ENCODE measurements around the gene PLA2G4B. TPM values are rescaled to one million over a fixed set of nuclear protein-coding genes. Genes with fewer than 3 reads are reported as not detected.
A peak's percentile ranks its signal among the peaks of the same experiment; 100 is the strongest.

The PLA2G4B gene
- total RNA-seq, 2 experiments from 2014 or later = 21.5 to 26.0 TPM

DNA sequence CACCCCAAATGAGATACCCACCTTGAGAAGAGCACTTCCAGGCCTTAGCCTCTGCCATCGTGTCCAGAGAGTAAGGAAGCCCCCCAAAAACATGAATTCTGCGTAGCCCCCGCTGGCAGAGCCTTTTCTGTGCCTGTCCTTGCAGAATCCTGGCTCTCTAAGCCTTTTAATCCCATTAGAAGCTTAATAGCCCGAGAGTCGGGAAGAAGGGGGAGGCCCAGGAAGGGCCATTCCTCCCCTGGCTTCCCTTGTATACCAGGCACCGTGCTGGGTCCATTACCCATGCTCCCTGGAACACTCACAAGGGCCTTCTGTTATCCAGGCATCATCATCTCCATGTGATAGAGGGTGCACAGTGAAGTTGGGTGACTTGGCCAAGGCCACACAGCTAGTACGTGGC is 48.1 kb downstream of the PLA2G4B start:
- Mint-ChIP-seq H3K4me1 (peaks cover 8% of the 10 kb centered on the region), H3K9me3 (no peaks in the 10 kb centered on the region), H3K36me3 (no peaks in the 10 kb centered on the region), H3K27ac (peak overlapping the region; percentile 25), H3K4me3 (no peak overlapping the region), H3K27me3 (no peaks in the 10 kb centered on the region)
- no peak for ATAC-seq (ENCODE audit: low read depth)
- no peak for DNase-seq
- POLR2A ChIA-PET = no interaction called here

DNA sequence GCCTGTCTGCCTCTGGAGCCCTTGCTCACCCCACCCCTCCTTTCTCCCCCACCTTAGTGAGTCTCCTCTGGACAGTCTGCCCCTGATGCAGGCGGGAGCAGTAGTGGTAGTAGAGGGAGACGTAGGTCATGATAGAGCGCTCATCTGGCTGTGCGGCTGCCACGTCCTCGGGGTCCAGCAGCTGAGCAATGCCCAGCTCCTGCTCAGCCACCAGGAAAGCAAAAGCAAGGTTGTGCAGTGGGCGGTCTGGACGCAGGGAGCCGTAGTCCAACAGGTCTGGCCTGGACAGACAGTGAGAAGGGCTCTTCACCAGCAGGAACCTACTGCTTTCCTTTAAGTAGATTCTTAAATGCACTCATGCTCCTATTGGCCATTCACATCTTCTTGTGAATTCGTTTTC is 48.5 kb downstream of the PLA2G4B start:
- H3K27me3 Mint-ChIP-seq = no peaks in the 10 kb centered on the region
- POLR2A ChIA-PET = no interaction called here
- no peak overlapping the region for H3K4me3 Mint-ChIP-seq
- H3K36me3 Mint-ChIP-seq = no peaks in the 10 kb centered on the region
- ATAC-seq (ENCODE audit: low read depth) = no peak
- no peak for DNase-seq
- no peak overlapping the region for H3K27ac Mint-ChIP-seq
- peaks cover 8% of the 10 kb centered on the region for H3K4me1 Mint-ChIP-seq
- no peaks in the 10 kb centered on the region for H3K9me3 Mint-ChIP-seq

DNA sequence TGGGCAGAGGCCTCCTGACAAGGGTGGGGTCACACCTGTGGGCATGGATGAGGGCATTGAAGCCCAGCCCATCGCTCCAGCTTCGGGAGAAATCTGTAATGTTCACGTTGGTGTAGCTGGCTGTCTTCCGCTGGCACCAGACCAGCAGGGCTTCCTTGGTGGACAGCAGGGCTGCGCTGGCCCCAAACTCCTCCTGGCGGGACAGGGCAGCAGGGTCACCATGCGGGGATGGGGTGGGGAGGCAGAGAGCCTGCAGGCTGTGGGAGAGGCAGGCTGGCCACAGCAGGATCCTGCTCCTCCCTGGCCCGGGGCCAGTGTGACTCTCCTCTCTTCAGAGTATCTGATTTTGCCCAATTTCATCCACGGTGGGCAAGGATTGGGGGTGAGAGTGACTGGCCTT is 49.2 kb downstream of the PLA2G4B start:
- DNase-seq = no peak
- POLR2A ChIA-PET = no interaction called here

DNA sequence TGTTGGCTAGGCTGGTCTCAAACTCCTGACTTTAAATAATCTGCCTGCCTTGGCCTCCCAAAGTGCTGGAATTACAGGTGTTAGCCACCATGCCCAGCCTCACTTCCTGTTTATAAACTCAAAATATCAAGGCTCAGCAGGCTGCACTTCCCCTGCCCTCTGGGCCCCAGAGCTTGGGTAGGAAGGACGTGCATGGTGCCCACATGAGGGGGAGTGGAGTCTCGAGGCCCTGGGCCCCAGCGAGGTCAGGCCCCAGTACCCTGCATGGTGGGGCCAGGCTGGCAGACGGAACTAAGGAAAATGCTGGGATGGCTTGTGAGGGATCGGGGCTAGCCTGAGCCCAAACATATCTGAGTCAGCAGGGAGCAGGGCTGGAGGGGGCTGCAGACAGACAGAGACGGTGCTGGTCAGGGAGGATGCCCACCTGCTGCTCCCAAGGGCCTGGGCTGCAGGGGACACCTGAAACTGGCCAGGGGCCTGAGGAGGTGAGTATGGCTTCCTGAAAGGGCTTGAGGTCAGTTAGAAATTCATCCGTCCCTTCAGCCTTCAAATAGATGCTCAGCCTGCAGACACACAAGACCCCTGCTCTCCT is 50.1 kb downstream of the PLA2G4B start:
- Mint-ChIP-seq H3K27me3 (no peaks in the 10 kb centered on the region), H3K4me1 (peaks cover 12% of the 10 kb centered on the region), H3K4me3 (no peak overlapping the region), H3K9me3 (no peaks in the 10 kb centered on the region), H3K27ac (peak overlapping the region; percentile 73), H3K36me3 (no peaks in the 10 kb centered on the region)
- DNase-seq (no peak), ATAC-seq (ENCODE audit: low read depth) (no peak)
- POLR2A ChIA-PET = no interaction called here

More for the DNA sequence above, 49.2 kb downstream of the PLA2G4B start:
- Mint-ChIP-seq H3K36me3 (no peaks in the 10 kb centered on the region), H3K27ac (peak overlapping the region; percentile 15), H3K9me3 (no peaks in the 10 kb centered on the region), H3K4me1 (peaks cover 10% of the 10 kb centered on the region), H3K27me3 (no peaks in the 10 kb centered on the region), H3K4me3 (no peak overlapping the region)
- no peak for ATAC-seq (ENCODE audit: low read depth)

DNA sequence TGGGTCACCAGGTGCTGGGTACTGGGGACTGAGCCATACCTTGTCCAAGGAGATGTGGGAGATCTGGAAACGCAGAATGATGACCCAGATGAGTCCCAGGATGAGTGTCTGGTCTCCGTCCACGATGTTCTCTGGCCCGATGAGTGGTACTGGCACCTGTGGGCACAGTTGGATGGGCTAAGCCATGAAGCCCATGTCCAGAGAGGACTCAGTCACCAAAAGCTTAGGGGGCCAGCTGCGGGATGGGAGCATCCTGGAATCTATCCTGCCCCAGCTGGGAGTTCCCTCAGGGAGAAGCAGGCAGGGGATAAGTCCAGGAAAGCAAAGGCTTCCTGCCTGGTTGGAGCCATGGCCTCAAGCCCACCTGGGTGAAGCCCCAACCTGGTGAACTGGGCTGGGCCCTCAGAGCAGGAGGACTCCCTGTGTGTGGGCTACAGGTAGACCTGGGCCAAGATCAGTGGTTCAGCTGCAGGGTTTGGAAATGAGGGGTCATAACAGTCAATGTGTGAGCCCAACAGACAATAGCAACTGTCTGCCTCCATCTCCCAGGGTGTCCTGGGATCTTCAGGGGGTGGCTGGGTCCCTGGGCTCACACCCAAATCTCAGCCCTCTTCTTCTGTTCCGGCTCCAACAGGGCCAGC is 51.5 kb downstream of the PLA2G4B start:
- DNase-seq (no peak), ATAC-seq (ENCODE audit: low read depth) (no peak)
- H3K4me3 Mint-ChIP-seq = no peak overlapping the region
- H3K36me3 Mint-ChIP-seq = no peaks in the 10 kb centered on the region
- POLR2A ChIA-PET = no interaction called here
- H3K27me3 Mint-ChIP-seq = no peaks in the 10 kb centered on the region
- H3K27ac Mint-ChIP-seq = peak overlapping the region; percentile 52
- peaks cover 18% of the 10 kb centered on the region for H3K4me1 Mint-ChIP-seq
- H3K9me3 Mint-ChIP-seq = no peaks in the 10 kb centered on the region

DNA sequence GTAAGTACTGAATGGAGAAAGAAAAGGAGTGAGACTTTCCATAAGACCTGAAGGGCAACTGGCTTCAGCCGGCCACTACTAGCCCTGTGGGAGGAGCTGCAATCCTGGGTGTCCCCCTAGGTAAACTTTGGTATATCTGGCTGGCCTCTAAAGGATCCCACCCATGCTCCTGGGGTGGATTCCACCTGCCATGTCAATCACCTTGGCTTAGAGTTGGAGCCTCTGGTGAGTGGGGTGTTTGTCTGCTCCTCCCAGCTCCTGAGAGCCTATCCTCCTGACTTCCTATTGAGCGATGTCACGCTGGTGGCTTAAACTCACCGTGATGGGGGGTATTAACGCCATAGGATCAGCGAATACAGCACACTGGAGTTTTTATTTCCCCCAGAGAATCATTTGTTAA is 52.6 kb downstream of the PLA2G4B start:
- Mint-ChIP-seq H3K27ac (no peak overlapping the region), H3K9me3 (no peaks in the 10 kb centered on the region), H3K4me1 (peaks cover 22% of the 10 kb centered on the region), H3K36me3 (no peaks in the 10 kb centered on the region), H3K4me3 (no peak overlapping the region), H3K27me3 (no peaks in the 10 kb centered on the region)
- DNase-seq (no peak), ATAC-seq (ENCODE audit: low read depth) (no peak)
- POLR2A ChIA-PET = interaction anchor here (2.7 kb wide), 1 partner anchor 21 kb away, joined by 11 read pairs; no protein-coding TSS in a partner anchor

DNA sequence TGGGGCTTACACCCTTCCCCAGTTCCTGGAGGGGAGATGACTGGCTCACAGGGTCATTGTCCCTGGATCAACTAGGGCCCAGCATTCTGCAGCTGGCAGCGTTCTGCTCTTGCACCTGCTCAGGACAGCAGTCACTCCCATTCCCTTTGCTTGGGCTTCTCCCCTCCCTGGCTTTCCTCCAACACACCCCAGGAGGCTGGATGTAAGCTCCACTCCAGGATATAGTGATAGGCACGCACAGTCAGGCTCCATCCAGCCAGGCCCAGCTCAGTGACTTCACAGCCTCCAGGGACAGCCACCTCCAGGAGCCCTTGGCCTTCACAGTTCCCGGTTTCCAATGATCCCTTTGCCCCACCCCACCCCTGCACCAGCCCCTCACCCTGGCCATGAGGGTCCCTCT is 53.3 kb downstream of the PLA2G4B start:
- DNase-seq (no peak), ATAC-seq (ENCODE audit: low read depth) (no peak)
- Mint-ChIP-seq H3K27me3 (no peaks in the 10 kb centered on the region), H3K4me3 (no peak overlapping the region), H3K27ac (peak overlapping the region; percentile 50), H3K9me3 (no peaks in the 10 kb centered on the region), H3K36me3 (no peaks in the 10 kb centered on the region), H3K4me1 (peaks cover 23% of the 10 kb centered on the region)
- POLR2A ChIA-PET = interaction anchor here (2.7 kb wide), 1 partner anchor 22 kb away, joined by 11 read pairs; no protein-coding TSS in a partner anchor

DNA sequence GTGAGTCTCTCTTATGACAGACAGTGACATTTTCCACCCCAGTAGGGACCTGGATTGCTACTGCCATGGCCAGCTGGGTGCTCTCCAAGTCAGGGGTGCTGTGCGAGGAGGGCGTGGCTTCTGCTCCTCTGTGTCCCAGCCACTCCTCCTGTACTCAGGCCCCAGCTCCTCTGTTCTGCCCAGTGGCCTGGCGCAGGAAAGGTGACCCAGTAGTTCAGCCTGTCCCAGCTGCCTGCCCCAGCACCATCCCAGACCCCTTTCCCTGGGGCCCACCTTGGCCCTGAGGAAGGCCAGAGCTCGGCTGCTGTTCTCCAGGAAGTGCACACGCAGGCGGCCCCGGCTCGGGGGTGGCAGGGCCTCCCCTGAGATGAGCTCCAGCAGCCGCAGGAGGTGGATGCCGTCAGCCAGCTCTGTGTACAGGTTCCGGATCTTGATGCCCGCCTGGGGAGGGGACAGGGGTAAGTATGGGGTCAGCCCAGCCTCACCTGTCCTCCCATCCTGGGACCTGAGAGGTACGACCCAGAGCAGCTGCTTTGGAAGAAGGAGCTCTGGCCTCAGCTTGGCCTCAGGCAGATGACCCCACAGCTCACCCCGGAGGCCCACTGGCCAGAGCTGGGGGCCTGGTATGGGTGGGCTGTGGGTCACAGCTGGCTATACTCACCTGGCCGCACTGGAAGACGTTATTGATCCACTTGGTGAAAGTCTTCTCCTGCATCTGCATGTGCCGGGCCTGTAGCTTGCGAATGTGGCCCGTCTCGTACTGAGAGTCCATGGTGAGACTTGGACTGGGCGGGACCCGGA is 54.2 kb downstream of the PLA2G4B start:
- DNase-seq (peak; percentile 49), ATAC-seq (ENCODE audit: low read depth) (no peak)
- no peaks in the 10 kb centered on the region for H3K36me3 Mint-ChIP-seq
- H3K4me1 Mint-ChIP-seq = peaks cover 23% of the 10 kb centered on the region
- H3K27me3 Mint-ChIP-seq = no peaks in the 10 kb centered on the region
- H3K4me3 Mint-ChIP-seq = peak overlapping the region; percentile 50
- POLR2A ChIA-PET = interaction anchor here (0.6 to 2.9 kb wide), 6 partner anchors 12 to 263 kb away, joined by 3 to 19 read pairs (median 5); partner anchors contain the start of gene MAPKBP1
- peak overlapping the region; percentile 80 for H3K27ac Mint-ChIP-seq
- no peaks in the 10 kb centered on the region for H3K9me3 Mint-ChIP-seq

DNA sequence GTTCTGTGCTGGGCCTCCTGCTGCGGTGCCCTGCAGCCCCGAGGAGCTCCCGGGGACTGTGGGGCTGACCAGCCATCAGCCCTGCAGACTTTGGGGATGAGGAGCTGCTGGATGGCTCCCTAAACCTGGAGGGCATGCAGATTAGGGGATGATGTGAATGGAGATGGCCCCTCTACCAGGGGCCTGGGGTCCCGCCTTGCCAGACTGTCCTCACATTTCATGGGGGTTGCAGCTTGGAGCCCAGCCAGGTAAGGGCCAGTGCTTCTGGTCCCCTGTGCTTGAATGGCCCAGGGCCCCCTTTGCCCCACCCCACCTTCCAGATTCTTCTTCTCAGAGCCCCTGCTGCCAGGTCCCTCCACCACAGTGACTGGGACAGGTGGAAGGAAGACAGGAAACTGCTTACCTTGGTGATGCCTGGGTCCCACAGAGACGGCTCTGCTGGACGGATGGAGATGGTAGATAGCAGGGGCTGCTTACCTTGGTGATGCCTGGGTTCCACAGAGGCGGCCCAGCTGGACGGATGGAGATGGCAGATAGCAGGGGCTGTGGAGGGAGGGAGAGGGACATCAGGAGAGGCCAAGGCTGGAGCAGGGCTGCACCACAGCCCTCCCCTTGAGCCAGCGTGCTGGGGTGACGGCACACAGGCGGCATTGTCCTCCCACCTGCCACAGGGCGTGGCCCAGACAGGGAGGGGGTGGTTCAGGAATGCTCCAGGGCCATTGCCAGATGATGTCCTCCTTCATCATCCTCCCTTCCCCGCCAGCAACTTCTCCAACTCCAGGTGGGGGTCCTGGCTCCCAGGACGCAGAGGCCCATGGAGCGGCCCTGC is 55.0 kb downstream of the PLA2G4B start, which contains the start of gene SPTBN5:
Gene SPTBN5 (minus strand): TSS at position 632 of the 829 bp plus-strand sequence. CDS start 556 bp downstream, at position 76.
- Mint-ChIP-seq H3K4me1 (peaks cover 19% of the 10 kb centered on the region), H3K27ac (peak within 1 kb of the TSS; percentile 95), H3K4me3 (peak within 1 kb of the TSS; percentile 77), H3K27me3 (no peaks in the 10 kb centered on the region), H3K9me3 (no peaks in the 10 kb centered on the region), H3K36me3 (peaks cover 5% of the 10 kb centered on the region)
- ATAC-seq (ENCODE audit: low read depth) (no peak), DNase-seq (no peak)
- POLR2A ChIA-PET = interaction anchor here (0.6 to 2.9 kb wide), 12 partner anchors 11 to 264 kb away, joined by 3 to 19 read pairs (median 6); partner anchors contain the start of gene MAPKBP1

DNA sequence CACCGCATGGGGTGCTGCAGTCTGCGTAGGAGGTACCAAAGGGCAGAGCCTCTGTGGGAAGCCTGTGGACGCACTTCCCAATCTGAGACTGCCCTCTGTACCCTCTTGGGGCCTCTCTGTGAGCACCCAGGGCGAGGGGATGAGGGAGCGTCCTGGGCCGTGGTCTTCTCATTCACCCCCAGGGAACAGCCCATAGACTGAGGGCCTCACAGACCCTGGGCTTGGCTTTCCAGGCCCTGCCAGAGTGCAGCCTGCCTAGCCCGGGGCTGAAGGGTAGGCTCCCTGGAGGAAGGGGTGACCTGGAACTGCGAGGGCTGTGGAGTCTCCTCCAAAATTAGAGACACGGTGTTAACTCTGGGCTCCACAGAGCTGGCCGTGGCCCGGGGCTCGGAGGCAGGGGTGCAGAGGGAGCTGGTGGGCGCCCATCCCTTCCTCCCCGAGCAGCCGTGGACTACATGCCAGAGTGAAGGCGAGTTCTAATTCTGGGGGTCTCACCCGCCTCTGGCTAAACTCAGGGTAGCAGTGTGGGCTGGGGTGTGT is 55.7 kb downstream of the PLA2G4B start:
- Mint-ChIP-seq H3K27ac (peak overlapping the region; percentile 95), H3K36me3 (peaks cover 6% of the 10 kb centered on the region), H3K4me3 (peak overlapping the region; percentile 77), H3K27me3 (no peaks in the 10 kb centered on the region), H3K4me1 (peaks cover 18% of the 10 kb centered on the region), H3K9me3 (no peaks in the 10 kb centered on the region)
- DNase-seq (no peak), ATAC-seq (ENCODE audit: low read depth) (no peak)
- POLR2A ChIA-PET = interaction anchor here (0.6 to 2.9 kb wide), 12 partner anchors 11 to 120 kb away, joined by 3 to 19 read pairs (median 5); partner anchors contain the start of genes EHD4 and MAPKBP1

DNA sequence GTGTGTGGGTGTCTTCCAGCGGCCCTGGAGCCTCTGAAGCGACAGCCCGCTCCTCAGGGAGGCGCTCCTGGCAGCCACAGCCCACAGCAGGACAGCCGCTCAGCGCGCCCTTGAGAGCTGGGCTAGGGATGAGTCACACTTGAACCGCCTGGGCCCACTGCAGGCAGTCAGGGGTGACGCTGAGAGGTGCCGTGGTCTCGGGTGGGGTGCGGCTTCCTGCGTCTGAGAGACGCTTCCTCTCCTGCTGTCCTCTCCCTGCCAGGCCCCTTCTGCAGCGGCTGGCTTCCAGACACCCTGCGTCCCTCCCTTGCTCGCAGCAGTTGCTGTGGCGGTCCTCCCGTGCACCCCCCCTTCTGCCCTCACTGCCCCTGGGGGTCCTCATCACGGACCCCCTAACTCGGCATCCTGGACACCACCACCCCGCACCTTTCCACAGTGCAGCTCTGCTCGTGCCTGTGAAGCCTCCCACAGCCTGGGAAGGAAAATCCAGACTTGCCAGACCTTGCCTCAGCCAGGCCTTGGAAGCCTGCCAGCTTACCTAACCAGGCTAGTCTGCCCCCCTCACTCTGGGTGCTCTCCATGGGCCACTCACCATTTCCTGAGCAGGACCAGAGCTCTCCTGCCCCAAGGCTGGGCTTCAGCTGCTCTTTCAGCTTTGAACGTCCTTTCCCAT is 56.3 kb downstream of the PLA2G4B start:
- H3K27me3 Mint-ChIP-seq = no peaks in the 10 kb centered on the region
- H3K4me1 Mint-ChIP-seq = peaks cover 18% of the 10 kb centered on the region
- H3K4me3 Mint-ChIP-seq = peak overlapping the region; percentile 77
- POLR2A ChIA-PET = interaction anchor here (0.6 to 2.9 kb wide), 16 partner anchors 9 to 492 kb away, joined by 3 to 19 read pairs (median 4); partner anchors contain the start of genes EHD4 and MAPKBP1
- peak; percentile 84 for DNase-seq
- H3K9me3 Mint-ChIP-seq = no peaks in the 10 kb centered on the region
- H3K36me3 Mint-ChIP-seq = peaks cover 6% of the 10 kb centered on the region
- peak; percentile 100 for ATAC-seq (ENCODE audit: low read depth)
- H3K27ac Mint-ChIP-seq = peak overlapping the region; percentile 95

DNA sequence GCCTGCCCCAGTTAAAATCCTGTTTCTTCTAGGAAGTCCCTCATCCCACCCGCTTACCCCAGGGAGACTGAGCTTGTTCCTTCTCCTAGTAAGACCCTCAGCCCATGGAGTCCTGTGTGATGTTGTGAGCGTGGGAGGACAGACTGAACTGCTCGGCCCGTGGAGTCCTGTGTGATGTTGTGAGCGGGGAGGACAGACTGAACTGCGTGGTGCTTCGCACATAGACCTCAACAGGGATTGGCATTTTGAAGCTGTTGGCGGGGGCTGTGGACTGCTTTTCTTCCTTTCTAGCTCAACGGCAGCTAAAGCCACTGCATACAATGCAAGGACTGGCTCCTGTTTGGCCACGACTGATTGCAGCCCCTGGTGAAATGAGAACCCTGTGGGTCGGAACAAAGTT is 56.8 kb downstream of the PLA2G4B start:
- H3K36me3 Mint-ChIP-seq = peaks cover 6% of the 10 kb centered on the region
- POLR2A ChIA-PET = interaction anchor here (0.6 to 2.9 kb wide), 13 partner anchors 10 to 493 kb away, joined by 3 to 19 read pairs (median 5); partner anchors contain the start of genes EHD4 and MAPKBP1
- peak overlapping the region; percentile 95 for H3K27ac Mint-ChIP-seq
- DNase-seq = no peak
- H3K27me3 Mint-ChIP-seq = no peaks in the 10 kb centered on the region
- peak overlapping the region; percentile 77 for H3K4me3 Mint-ChIP-seq
- H3K9me3 Mint-ChIP-seq = no peaks in the 10 kb centered on the region
- peaks cover 18% of the 10 kb centered on the region for H3K4me1 Mint-ChIP-seq
- no peak for ATAC-seq (ENCODE audit: low read depth)
